ENCODE measurements around the gene TP63.

Gene TP63

GRCh38 chr3:189841473-189842205 is 210.4 kb downstream of the TP63 start:
- TF ChIP-seq CTCF (conservative IDR thresholded peaks at IDR 0.05) (no peak), ZFX (IDR thresholded peaks at IDR 0.05) (no peak)
- no peak overlapping the region for H3K27ac ChIP-seq

- no peak for TF ChIP-seq CTCF (conservative IDR thresholded peaks at IDR 0.05)
- no peak for TF ChIP-seq ZFX (IDR thresholded peaks at IDR 0.05)
- no peak overlapping the region for H3K27ac ChIP-seq
Measured at GRCh38 chr3:189842681-189843602, 211.8 kb downstream of the TP63 start.

GRCh38 chr3:189845069-189845468 is 213.9 kb downstream of the TP63 start:
- no peak overlapping the region for H3K27ac ChIP-seq
- TF ChIP-seq ZFX (IDR thresholded peaks at IDR 0.05), result no peak
- no peak for TF ChIP-seq CTCF (conservative IDR thresholded peaks at IDR 0.05)

GRCh38 chr3:189848395-189849040 is 217.3 kb downstream of the TP63 start:
- H3K27ac ChIP-seq, result no peak overlapping the region
- TF ChIP-seq ZFX (IDR thresholded peaks at IDR 0.05) (no peak), CTCF (conservative IDR thresholded peaks at IDR 0.05) (no peak)

- TF ChIP-seq ZFX (IDR thresholded peaks at IDR 0.05) (no peak), CTCF (conservative IDR thresholded peaks at IDR 0.05) (no peak)
- no peak overlapping the region for H3K27ac ChIP-seq
Measured at GRCh38 chr3:189849262-189849661, 218.1 kb downstream of the TP63 start.

GRCh38 chr3:189851682-189852081 is 220.5 kb downstream of the TP63 start:
- no peak for TF ChIP-seq CTCF (conservative IDR thresholded peaks at IDR 0.05)
- no peak for TF ChIP-seq ZFX (IDR thresholded peaks at IDR 0.05)
- H3K27ac ChIP-seq, result no peak overlapping the region

Data from C4-2B (cell line).